ENCODE data around the gene ROGDI.
A peak's percentile ranks its signal among the peaks of the same experiment; 100 is the strongest.

Gene ROGDI

GRCh38 chr16:4801962-4802658 lies at the start of gene ROGDI:
ROGDI (minus strand) TSS chr16:4802633; CDS start chr16:4802571, 62 bp downstream.
- peak; percentile 59 for DNase-seq

- no peak for DNase-seq
Observed at GRCh38 chr16:4850211-4850610, 47.8 kb upstream of the ROGDI start.

GRCh38 chr16:4847774-4848587 lies 45.5 kb upstream of the ROGDI start:
- no peak for DNase-seq

GRCh38 chr16:4846901-4847773 lies 44.7 kb upstream of the ROGDI start, which contains the start of the genes GLYR1 and UBN1:
GLYR1 (minus strand) TSS chr16:4847288; CDS start chr16:4847265, 23 bp downstream.
UBN1 (plus strand) TSS chr16:4847481; CDS start chr16:4852918, 5,437 bp downstream.
- peak; percentile 91 for DNase-seq

- DNase-seq = no peak
Observed at GRCh38 chr16:4846503-4846900, 44.1 kb upstream of the ROGDI start.

- no peak for DNase-seq
Observed at GRCh38 chr16:4840984-4841383, 38.6 kb upstream of the ROGDI start.

GRCh38 chr16:4839942-4840341 lies 37.5 kb upstream of the ROGDI start:
- DNase-seq = no peak

- no peak for DNase-seq
Observed at GRCh38 chr16:4837733-4838501, 35.5 kb upstream of the ROGDI start.

- DNase-seq = no peak
Observed at GRCh38 chr16:4836727-4837126, 34.3 kb upstream of the ROGDI start.

GRCh38 chr16:4833584-4833983 lies 31.2 kb upstream of the ROGDI start:
- DNase-seq = no peak

- DNase-seq = no peak
Observed at GRCh38 chr16:4832698-4833343, 30.4 kb upstream of the ROGDI start.

GRCh38 chr16:4831616-4832015 lies 29.2 kb upstream of the ROGDI start:
- no peak for DNase-seq

GRCh38 chr16:4830408-4830807 lies 28.0 kb upstream of the ROGDI start:
- no peak for DNase-seq

- DNase-seq = no peak
Observed at GRCh38 chr16:4828567-4829321, 26.3 kb upstream of the ROGDI start.

GRCh38 chr16:4826980-4827379 lies 24.5 kb upstream of the ROGDI start:
- no peak for DNase-seq

GRCh38 chr16:4826526-4826925 lies 24.1 kb upstream of the ROGDI start:
- DNase-seq = no peak

GRCh38 chr16:4825196-4825595 lies 22.8 kb upstream of the ROGDI start:
- DNase-seq = no peak

GRCh38 chr16:4820652-4821051 lies 18.2 kb upstream of the ROGDI start:
- DNase-seq = no peak

GRCh38 chr16:4814542-4815173 lies 12.2 kb upstream of the ROGDI start:
- DNase-seq = no peak

- DNase-seq = no peak
Observed at GRCh38 chr16:4814046-4814445, 11.6 kb upstream of the ROGDI start.
